ENCODE results near the gene BAD. TPM values are rescaled to one million over a fixed set of nuclear protein-coding genes. Genes with fewer than 3 reads are reported as not detected.

Gene BAD
- total RNA-seq, result 81.2 and 101 TPM in 2 replicates

DNA sequence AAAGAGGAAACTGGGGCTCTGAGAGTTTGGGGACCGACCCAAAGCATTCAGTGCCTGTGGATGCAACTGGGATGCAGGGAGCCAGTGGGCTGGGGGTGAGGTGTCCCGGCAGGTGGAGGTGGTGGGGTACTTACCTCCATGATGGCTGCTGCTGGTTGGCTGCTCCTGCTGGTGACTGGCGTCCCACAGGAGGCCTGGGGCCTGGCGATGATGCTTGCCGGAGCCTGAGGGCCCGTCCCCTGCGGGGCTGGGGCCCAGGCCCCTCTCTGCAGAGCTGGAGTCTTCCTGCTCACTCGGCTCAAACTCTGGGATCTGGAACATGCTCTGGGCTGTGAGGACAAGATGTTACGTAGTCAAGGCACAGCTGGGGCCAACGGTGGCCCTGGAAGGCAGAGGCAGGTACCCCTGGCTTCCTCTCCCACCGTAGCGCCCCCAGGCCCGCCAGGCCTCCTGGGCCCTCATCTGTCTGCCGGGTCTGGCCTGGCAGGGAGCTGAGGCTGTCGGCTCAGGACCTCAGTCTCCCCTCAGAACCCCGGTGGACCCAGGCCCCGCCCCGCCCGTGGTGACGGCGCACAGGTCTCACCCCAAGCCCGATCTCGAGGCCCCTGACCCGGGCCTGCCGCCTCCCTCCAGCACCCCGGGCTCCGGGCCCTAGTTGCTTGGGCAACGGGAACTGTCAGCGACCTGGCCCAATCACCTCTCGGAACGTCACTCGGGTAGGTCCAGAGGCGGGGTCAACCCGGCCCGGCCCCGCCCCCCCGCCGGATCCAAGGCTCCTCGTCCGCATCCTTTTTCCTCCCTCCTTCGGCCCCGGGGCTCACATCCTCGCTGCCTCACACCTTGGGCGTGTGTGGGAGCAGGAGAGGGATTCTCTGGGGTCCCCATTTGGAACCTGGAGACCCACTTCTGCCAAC is at the start of gene BAD:
Gene BAD (minus strand): TSS at position 618 of the 914 bp plus-strand sequence. CDS start 297 bp downstream, at position 321.

DNA sequence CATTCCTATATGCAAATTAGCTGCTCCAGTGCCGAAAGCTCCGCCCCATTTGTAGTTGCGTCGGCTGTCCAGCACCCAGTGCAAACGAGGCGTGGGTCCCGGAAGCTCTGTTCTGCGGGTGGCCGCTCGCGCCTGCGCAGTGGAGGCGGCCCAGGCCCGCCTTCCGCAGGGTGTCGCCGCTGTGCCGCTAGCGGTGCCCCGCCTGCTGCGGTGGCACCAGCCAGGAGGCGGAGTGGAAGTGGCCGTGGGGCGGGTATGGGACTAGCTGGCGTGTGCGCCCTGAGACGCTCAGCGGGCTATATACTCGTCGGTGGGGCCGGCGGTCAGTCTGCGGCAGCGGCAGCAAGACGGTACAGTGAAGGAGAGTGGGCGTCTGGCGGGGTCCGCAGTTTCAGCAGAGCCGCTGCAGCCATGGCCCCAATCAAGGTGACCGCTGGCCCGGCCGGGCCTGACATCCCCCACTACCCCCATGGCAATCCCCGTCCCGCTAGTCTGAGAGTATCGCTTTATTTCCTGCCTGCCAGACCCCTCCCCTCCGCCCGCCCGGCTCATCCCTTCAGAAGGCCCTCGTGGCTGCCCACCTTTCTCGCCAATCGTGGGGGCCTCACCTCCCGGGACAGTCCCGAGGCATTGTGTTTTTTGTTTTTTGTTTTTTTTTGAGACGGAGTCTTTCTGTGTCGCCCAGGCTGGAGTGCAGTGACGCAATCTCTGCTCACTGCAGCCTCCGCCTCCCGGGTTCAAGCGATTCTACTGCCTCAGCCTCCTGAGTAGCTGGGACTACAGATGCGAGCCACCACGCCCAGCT is 33.7 kb upstream of the BAD start, which contains the start of gene PRDX5:
Gene PRDX5 (plus strand): TSS at position 161 of the 805 bp plus-strand sequence. CDS start 95 bp downstream, at position 256.

DNA sequence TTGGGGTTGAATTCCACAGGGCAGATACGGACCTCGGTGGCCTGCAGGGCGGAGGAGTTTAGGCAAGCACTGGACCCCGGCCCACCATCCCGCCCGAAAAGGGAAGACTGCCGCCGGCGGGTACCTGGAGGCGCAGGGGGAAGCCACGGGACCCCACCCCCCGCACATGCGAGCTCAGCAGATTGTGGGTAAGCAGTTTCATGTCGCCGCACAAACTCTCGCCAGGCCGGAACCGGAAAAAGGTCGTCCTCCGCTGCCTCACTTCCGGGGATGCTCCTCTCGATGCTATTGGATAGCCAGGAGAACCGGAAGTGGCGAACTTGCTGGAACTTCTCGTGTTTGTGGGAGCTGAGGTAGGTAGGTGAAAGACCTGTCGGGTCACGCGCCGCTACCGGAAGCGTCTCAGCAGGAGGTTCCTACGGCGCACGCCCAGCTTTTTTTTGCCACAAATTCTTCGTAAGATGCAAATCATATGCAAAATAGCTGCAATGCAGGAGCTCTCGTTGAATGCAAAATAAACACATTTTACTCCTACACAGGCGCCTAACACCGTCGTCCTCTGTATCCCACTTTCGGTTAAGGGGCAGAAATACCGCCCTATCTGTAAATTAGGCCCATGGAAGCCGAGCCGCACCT is 33.0 kb upstream of the BAD start, which contains the start of gene TRMT112:
Gene TRMT112 (minus strand): TSS at position 235 of the 636 bp plus-strand sequence. CDS start 33 bp downstream, at position 202.

DNA sequence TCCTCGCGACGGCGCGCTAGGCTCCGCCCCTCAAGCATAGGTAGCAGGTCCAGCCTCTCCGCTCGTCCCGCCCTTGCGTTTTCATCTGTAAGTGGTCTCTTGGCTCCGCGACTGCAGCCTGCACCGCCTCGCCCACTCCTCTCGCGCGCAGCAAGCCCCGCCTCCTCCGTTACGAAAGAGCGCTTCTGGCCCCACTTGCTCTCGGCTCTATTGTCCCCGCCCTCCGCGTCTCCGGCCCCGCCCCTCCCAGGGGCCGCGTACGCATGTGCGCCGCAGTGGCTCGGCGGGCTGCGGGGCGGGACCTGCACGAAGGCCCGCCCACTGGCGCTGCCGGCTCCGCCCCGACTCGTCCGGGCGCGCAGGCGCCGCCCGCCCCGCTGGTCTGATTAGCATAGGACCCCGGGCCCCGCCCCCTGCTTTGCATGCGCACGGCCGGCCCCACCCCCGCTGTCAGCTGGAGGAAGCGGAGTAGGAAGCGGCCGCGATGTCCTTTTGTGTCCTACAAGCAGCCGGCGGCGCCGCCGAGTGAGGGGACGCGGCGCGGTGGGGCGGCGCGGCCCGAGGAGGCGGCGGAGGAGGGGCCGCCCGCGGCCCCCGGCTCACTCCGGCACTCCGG is 20.7 kb upstream of the BAD start, which contains the start of gene ESRRA:
Gene ESRRA (plus strand): TSS at position 450 of the 616 bp plus-strand sequence. CDS start 1,656 bp downstream, outside the sequence.

DNA sequence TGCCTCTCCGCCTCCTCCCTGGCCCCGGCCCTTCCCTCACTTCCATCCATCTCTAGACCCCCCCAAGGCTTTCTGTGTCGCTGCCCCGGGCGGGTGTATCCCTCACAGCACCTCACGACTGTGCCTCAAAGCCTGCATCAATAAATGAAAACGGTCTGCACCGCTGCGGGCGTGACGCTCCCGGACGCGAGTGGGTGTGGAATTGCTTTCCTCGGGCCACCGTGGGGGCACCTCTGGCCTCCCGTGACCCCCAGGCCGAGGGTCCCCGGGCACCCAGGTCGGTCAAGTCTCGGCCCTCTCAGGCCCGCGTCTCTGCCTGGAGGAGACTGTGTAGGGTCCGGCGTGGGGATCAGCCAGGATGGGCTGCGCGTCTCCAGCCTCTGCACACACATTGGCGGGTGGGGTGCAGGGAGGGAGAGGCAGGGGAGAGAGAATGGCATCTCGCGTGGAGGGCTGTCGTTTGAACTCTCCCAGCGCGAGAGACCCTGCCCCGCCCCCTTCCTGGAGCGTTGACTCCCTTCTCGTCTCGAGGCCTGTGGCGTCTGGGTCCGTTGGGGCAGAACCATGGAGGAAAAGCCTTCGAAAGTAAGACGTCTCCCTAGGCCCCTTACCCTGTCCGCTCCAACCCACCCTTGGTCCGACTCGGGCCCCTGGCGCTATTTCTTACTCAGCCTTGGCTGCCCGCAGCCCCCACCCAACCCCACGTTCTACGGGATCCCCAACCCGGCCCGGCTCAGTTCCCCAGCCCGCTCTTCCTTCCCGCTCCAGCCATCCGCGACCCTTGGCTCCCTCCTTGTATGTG is 15.6 kb upstream of the BAD start, which contains the start of gene CATSPERZ:
Gene CATSPERZ (plus strand): TSS at position 512 of the 802 bp plus-strand sequence. CDS start 53 bp downstream, at position 565.

DNA sequence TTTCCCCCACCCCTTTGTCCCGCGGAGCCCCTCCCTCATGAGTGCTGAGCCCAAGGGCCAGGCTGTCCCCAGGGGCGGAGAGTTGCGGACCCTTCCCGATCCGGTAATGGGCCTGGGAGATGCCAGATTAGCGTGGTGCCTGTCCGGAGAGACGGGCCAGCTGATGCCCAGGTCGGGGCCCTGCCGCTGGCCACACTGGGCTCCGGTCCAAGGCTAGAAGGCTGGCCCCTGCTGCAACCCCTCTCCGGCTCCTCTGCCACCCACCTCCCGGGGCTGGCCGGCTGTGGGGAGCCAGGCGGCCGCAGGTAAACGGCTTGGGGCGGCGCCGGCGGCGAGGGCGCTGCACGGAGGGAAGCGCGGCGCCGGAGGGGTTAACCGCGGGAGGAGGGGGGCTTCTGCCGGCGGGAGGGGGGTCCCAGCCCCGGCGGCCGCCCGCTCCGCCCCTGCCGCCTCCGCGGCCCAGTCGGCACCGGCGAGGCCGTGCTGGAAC is 6.8 kb upstream of the BAD start, which contains the start of gene KCNK4:
Gene KCNK4 (plus strand): TSS at position 41 of the 490 bp plus-strand sequence. CDS start 1,717 bp downstream, outside the sequence.

GRCh38 chr11:64284962-64285884 is 758 bp upstream of the BAD start, which contains the start of gene GPR137:
Gene GPR137 (plus strand): TSS chr11:64285848. CDS start chr11:64286525, 677 bp downstream.

DNA sequence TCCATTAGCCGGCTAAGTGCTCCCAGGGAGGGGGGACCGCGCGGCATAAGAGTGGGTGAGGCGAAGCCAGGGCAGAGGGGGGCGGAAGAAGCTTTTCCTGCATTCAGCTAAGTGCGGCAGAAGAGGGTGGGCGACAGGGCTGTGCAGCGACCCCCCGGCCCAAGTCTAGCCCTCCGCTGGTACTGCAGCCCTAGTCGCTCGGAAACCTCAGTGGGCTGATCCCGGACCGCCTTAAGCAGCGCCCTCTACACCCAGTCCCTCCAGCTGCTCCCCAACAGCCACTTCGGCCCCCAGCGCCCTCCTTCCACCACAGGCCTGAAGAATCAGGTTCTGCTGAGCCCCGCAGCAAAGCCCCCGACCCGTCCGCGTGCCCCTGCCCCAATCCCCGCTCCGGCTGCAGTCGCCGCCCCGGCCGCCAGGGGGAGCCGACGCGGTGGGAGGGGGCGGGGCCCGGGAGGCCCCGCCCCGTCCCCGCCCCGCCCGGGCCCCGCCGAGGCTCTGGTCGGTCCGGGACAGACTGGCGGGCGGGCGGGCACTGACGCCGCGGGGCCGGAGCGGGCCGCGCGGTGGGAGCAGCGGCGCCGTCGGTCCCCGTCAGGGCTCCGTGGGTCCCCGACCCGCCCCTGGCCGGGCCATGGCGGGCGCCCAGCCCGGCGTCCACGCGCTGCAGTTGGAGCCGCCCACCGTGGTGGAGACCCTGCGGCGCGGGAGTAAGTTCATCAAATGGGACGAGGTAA is 33.3 kb downstream of the BAD start, which contains the start of gene PLCB3:
Gene PLCB3 (plus strand): TSS at position 515 of the 737 bp plus-strand sequence. CDS start 120 bp downstream, at position 635.

GRCh38 chr11:64246871-64247728 is 37.4 kb downstream of the BAD start, which contains the start of gene PPP1R14B:
Gene PPP1R14B (minus strand): TSS chr11:64246943. CDS start chr11:64246673, 270 bp downstream.

DNA sequence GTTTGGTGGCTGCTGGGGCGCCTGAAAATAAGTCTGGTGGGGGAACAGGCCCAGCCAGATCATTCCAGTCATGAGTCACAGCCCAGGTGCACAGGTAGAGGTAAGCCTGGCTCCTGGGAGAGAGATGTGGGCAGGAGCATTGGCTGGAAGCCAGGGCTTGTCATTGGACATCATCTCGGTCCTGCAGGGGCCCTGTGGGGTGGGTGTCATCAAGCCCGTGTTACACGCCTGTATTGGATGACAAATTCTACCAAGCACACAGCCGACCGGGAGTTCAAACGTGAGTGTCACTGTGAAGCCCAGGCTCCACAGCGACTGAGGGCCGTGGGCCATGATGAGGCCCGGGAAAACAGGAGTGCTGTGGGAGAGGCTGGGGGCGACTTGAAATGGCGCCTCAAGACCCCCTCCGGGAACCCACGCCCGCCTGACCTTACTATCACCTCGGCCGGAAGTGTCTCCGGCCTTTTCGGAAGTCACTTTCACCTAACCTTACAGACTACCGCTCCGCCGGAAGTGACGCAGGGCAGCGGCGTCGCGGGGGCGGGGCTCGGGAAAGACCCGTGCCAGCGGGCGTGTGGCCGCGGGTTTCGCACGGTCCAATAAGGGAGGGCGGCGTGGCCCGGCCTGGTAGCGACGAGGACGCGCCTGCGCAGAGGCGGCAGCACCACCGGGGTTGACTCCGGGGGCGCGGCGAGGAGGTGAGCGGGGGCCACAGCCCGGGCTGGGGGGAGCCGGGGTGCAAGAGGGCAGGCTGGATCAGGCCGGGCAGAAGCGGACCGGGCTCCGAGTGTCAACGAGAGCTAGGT is 43.8 kb downstream of the BAD start, which contains the start of gene FKBP2:
Gene FKBP2 (plus strand): TSS at position 661 of the 806 bp plus-strand sequence. CDS start 1,293 bp downstream, outside the sequence.

GRCh38 chr11:64233913-64234586 is 50.4 kb downstream of the BAD start, which contains the start of gene VEGFB:
Gene VEGFB (plus strand): TSS chr11:64234584. CDS start chr11:64234834, 250 bp downstream.

DNA sequence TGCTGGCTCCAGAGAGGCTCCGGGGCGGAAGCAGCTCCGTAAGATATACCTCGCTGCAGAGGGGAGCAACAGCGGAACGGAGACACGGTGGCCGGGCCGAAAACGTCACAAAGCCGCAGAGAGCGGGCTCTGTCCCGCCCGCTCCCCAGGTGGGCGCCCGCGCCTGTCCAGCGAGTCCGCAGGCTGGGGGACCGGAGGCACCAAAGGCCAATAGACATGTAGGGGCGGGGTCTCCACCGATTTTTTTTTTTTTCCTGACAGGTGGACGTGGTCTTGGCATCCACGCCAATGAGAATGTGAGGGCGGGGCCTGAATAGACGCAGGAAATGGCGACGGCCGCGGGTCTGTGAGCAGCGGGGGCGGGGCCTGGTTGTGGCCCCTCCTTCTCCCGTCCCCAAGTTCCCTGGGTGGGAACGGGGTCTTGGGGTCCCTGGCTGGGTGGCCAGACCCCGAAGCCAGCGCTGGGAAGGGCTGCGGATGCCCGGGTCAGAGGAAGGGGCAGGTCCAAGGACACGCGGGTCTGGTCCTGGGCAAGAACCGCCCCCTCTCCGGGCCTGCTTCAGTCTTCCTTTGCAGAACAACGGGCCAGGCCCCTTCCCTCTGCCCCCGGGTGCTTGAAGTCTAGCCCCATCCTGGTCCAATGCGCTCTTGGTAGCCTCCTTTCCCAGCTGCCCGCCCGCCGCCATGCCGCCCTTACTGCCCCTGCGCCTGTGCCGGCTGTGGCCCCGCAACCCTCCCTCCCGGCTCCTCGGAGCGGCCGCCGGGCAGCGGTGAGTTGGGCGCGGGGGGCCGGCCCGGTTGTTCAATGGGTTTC is 54.1 kb downstream of the BAD start, which contains the start of gene DNAJC4:
Gene DNAJC4 (plus strand): TSS at position 378 of the 814 bp plus-strand sequence. CDS start 307 bp downstream, at position 685.

GRCh38 chr11:64225608-64226506 is 58.6 kb downstream of the BAD start, which contains the start of the genes NUDT22 and TRPT1:
Gene NUDT22 (plus strand): TSS chr11:64226274. CDS start chr11:64226653, 379 bp downstream.
Gene TRPT1 (minus strand): TSS chr11:64226186. CDS start chr11:64225860, 326 bp downstream.

Data from cardiac atrium fibroblast (primary cell).